OCI-LY7 (cell line): ENCODE results near the gene CCDC146.

Experiments used
- CTCF ChIP-seq: fragments of 200-600 bp; sonication (generic); conservative IDR thresholded peaks from 2 replicates; pipeline ENCODE4 v1.5.1; 2014; ENCODE audit warnings: mild to moderate bottlenecking, antibody characterized with exemption, low read length, moderate library complexity, mixed read lengths
- EZH2phosphoT487 ChIP-seq: fragments of 200-600 bp; sonication (generic); IDR thresholded peaks from 2 replicates; pipeline ENCODE4 v1.6.1; 2018; ENCODE audit warnings: low read depth, borderline replicate concordance, mild to moderate bottlenecking, mixed run types, antibody characterized with exemption, low read length, moderate library complexity, mixed read lengths

- TF ChIP-seq CTCF (no peak), EZH2phosphoT487 (no peak)
These were observed 116.3 kb downstream of the CCDC146 start for GRCh38 chr7:77238703-77239136.
